Activated CD8-positive, alpha-beta T cell treated with anti-CD3 and anti-CD28 coated beads for 36 hours (primary cell): Measurements from ENCODE around the gene CHD6. TPM values are rescaled to one million over a fixed set of nuclear protein-coding genes. Genes with fewer than 3 reads are reported as not detected.

Source experiments
- ATAC-seq: fragments of 200-7000 bp; cut with Tn5 transposase; one replicate; pipeline ENCODE4 v1.10.0; 2021; ENCODE audit warnings: mild to moderate bottlenecking, moderate library complexity
- CTCF ChIA-PET: fragments of 350-600 bp; sonication (Branson Sonifier 250); formaldehyde crosslinking; loops from one replicate; lab custom pipeline; 2021; ENCODE audit warnings: antibody characterized with exemption; lab: Charles Lee
- POLR2A ChIA-PET: fragments of 350-600 bp; sonication (Branson Sonifier 250); formaldehyde crosslinking; loops from one replicate; lab custom pipeline; 2021; ENCODE audit warnings: antibody characterized with exemption; lab: Charles Lee
- DNase-seq: peaks from one replicate; pipeline ENCODE4 v3.0.0-alpha.2; 2020
- H3K27ac Mint-ChIP-seq: one replicate; pipeline ENCODE4 v1.8.0; 2021; ENCODE audit warnings: mild to moderate bottlenecking, mixed read lengths
- H3K27me3 Mint-ChIP-seq: one replicate; pipeline ENCODE4 v1.8.0; 2021; ENCODE audit warnings: mixed read lengths
- H3K36me3 Mint-ChIP-seq: one replicate; pipeline ENCODE4 v1.8.0; 2021; ENCODE audit warnings: low read depth, mixed read lengths
- H3K4me1 Mint-ChIP-seq: one replicate; pipeline ENCODE4 v1.8.0; 2021; ENCODE audit warnings: low read depth, mixed read lengths
- H3K4me3 Mint-ChIP-seq: one replicate; pipeline ENCODE4 v1.8.0; 2021; ENCODE audit warnings: mild to moderate bottlenecking, moderate library complexity, mixed read lengths
- H3K9me3 Mint-ChIP-seq: one replicate; pipeline ENCODE4 v1.8.0; 2021; ENCODE audit warnings: mixed read lengths
- intact Hi-C: fragments of 100-400 bp; cut with micrococcal nuclease; formaldehyde crosslinking; loops from one replicate; pipeline ENCODE4 v1.10.0; 2022
- total RNA-seq, 2 experiments: library from RNA; stranded (reverse); gene quantifications; one replicate each; pipeline ENCODE4 v1.2.3, GENCODE V29; 2021
- TF ChIP-seq, protein P1 (sequence below): fragments of 200-600 bp; IDR thresholded peaks from one replicate; pipeline ENCODE4 v1.8.0; 2022; ENCODE audit warnings: antibody characterized with exemption, mild to moderate bottlenecking

The CHD6 gene
- total RNA-seq, 2 experiments from 2014 or later, result 25.4 to 28.2 TPM

DNA sequence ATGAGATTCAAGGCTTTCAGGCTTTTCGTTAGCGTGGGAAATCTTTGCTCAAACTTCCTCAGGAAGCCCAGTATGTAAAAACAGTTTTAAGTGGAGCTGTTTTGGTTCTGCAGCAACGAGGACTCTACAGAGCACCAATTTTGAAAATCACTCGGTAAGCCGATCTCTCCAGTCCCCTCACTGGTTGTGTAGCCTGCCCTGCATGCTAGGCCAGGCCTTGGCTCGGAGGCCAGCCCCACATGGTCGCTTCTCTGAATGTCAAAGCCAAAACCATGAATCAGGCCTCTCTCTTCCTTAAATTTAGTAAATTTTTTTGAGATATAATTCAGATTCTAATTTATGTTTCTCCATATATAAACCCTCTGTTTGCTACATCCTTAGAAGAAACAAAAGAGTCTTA, 108.0 kb downstream of the CHD6 start:
- CTCF ChIA-PET, result interaction anchor here (1.4 kb wide), 1 partner anchor 15 kb away, joined by 3 read pairs; no protein-coding TSS in a partner anchor
- H3K4me1 Mint-ChIP-seq, result peaks cover 11% of the 10 kb centered on the region
- DNase-seq, result no peak
- H3K27me3 Mint-ChIP-seq, result no peaks in the 10 kb centered on the region
- ATAC-seq, result no peak
- no peak overlapping the region for H3K4me3 Mint-ChIP-seq
- H3K36me3 Mint-ChIP-seq, result peaks cover 36% of the 10 kb centered on the region
- no peak overlapping the region for H3K27ac Mint-ChIP-seq
- POLR2A ChIA-PET, result no interaction called here
- H3K9me3 Mint-ChIP-seq, result no peaks in the 10 kb centered on the region
- intact Hi-C loops, result no loop called here
- TF ChIP-seq, protein P1, sequence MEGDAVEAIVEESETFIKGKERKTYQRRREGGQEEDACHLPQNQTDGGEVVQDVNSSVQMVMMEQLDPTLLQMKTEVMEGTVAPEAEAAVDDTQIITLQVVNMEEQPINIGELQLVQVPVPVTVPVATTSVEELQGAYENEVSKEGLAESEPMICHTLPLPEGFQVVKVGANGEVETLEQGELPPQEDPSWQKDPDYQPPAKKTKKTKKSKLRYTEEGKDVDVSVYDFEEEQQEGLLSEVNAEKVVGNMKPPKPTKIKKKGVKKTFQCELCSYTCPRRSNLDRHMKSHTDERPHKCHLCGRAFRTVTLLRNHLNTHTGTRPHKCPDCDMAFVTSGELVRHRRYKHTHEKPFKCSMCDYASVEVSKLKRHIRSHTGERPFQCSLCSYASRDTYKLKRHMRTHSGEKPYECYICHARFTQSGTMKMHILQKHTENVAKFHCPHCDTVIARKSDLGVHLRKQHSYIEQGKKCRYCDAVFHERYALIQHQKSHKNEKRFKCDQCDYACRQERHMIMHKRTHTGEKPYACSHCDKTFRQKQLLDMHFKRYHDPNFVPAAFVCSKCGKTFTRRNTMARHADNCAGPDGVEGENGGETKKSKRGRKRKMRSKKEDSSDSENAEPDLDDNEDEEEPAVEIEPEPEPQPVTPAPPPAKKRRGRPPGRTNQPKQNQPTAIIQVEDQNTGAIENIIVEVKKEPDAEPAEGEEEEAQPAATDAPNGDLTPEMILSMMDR, result no peak

- CTCF ChIA-PET, result interaction anchor here (1.4 kb wide), 1 partner anchor 16 kb away, joined by 3 read pairs; no protein-coding TSS in a partner anchor
- POLR2A ChIA-PET, result interaction anchor here (0.7 kb wide), 1 partner anchor 97 kb away, joined by 3 read pairs; no protein-coding TSS in a partner anchor
- no peak for DNase-seq
- TF ChIP-seq, protein P1, result no peak
- Mint-ChIP-seq H3K27ac (no peak overlapping the region), H3K4me3 (no peak overlapping the region), H3K9me3 (no peaks in the 10 kb centered on the region), H3K4me1 (peaks cover 15% of the 10 kb centered on the region), H3K36me3 (peaks cover 40% of the 10 kb centered on the region), H3K27me3 (no peaks in the 10 kb centered on the region)
- ATAC-seq, result no peak
- intact Hi-C loops, result no loop called here
Measured at GRCh38 chr20:41509316-41510200, 108.6 kb downstream of the CHD6 start.

- H3K9me3 Mint-ChIP-seq, result no peaks in the 10 kb centered on the region
- POLR2A ChIA-PET, result no interaction called here
- TF ChIP-seq, protein P1, result no peak
- intact Hi-C loops, result no loop called here
- H3K4me3 Mint-ChIP-seq, result no peak overlapping the region
- H3K27ac Mint-ChIP-seq, result no peak overlapping the region
- peaks cover 38% of the 10 kb centered on the region for H3K36me3 Mint-ChIP-seq
- H3K27me3 Mint-ChIP-seq, result no peaks in the 10 kb centered on the region
- CTCF ChIA-PET, result no interaction called here
- H3K4me1 Mint-ChIP-seq, result peaks cover 15% of the 10 kb centered on the region
- ATAC-seq (no peak), DNase-seq (no peak)
Measured at GRCh38 chr20:41508335-41508734, 109.8 kb downstream of the CHD6 start.

DNA sequence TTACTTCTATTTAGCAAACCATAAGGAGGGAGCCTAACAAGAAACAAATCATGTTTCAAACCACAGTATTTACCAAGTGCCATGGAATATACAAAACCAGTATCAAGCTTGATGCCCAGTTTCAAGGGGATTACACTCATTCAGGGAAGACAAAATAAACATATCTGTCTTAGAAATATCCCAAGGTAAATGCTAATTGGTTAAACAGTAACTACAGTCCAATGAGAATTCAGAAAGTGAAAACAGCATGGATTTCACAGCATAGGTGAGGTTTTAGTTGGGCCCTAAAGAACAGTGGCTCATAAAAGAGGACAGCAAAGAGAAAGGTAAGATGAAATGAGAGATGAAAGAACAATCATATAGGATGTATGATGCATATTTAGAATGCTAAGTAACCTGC, 110.3 kb downstream of the CHD6 start:
- Mint-ChIP-seq H3K4me3 (no peak overlapping the region), H3K9me3 (no peaks in the 10 kb centered on the region), H3K27me3 (no peaks in the 10 kb centered on the region), H3K27ac (no peak overlapping the region), H3K4me1 (peaks cover 15% of the 10 kb centered on the region), H3K36me3 (peaks cover 36% of the 10 kb centered on the region)
- TF ChIP-seq, protein P1, result no peak
- DNase-seq (no peak), ATAC-seq (no peak)
- ChIA-PET POLR2A (no interaction called here), CTCF (no interaction called here)
- intact Hi-C loops, result no loop called here

DNA sequence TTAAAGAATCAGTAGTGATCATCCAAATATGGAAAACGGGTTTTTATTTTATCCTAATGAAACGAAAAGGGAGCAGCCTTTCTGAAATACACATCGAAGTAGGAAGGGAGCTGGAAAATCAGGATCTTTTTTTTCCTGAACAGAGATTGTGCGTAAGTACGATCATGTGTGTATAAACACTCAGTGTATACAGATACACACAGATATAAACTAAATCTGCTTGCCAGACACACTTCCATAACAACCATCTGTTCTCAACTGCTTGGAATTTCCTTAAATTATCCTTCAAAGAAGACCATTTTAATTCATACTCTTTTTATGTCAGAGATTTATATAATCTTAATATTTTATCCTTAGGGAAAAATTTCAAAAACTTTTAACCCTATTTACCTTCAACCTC, 110.7 kb downstream of the CHD6 start:
- Mint-ChIP-seq H3K4me3 (no peak overlapping the region), H3K9me3 (no peaks in the 10 kb centered on the region), H3K27ac (no peak overlapping the region), H3K4me1 (peaks cover 15% of the 10 kb centered on the region), H3K27me3 (no peaks in the 10 kb centered on the region), H3K36me3 (peaks cover 32% of the 10 kb centered on the region)
- CTCF ChIA-PET, result no interaction called here
- intact Hi-C loops, result no loop called here
- ATAC-seq (no peak), DNase-seq (no peak)
- POLR2A ChIA-PET, result no interaction called here
- TF ChIP-seq, protein P1, result no peak
